H1 (cell line): Measurements from ENCODE around the gene ABL2.
"Not testable (repeated sequence)": the region's sequence is repeated elsewhere in the genome, so short reads cannot be mapped to it uniquely, and the experiment has no call there.

Experiments
- ATF2 ChIP-seq: IDR thresholded peaks from 2 replicates; pipeline ENCODE4 v1.6.1; 2012; ENCODE audit warnings: low read length, inconsistent platforms
- BRCA1 ChIP-seq: IDR thresholded peaks from 2 replicates; pipeline ENCODE4 v1.6.1; 2012; ENCODE audit warnings: low read depth, low read length, improper control_type of control experiment
- CEBPB ChIP-seq: IDR thresholded peaks from 2 replicates; pipeline ENCODE4 v1.6.1; 2012; ENCODE audit warnings: low read depth, low read length
- HDAC2 ChIP-seq, 2 experiments: fragments of 300-600 bp in 1 of 2; sonication (generic) in 1 of 2; IDR thresholded peaks; 2 replicates each; pipeline ENCODE4 v1.6.1; 2011 to 2012; ENCODE audit warnings: low read depth in 2 of 2, low read length in 2 of 2, mild to moderate bottlenecking in 2 of 2, moderate library complexity in 2 of 2, borderline replicate concordance in 1 of 2, inconsistent platforms in 1 of 2
- KDM4A ChIP-seq: IDR thresholded peaks from one replicate; pipeline ENCODE4 v1.7.1; 2012; ENCODE audit warnings: low read depth, mild to moderate bottlenecking, moderate library complexity, low read length, inconsistent platforms; ENCODE audit not compliant: severe bottlenecking
- POLR2AphosphoS5 ChIP-seq: IDR thresholded peaks from 2 replicates; pipeline ENCODE4 v1.6.1; 2011; ENCODE audit warnings: low read depth, low read length
- RAD21 ChIP-seq, 2 experiments: IDR thresholded peaks in 1 of 2; conservative IDR thresholded peaks in 1 of 2; 2 replicates each; pipeline ENCODE4 v1.6.1; 2011; ENCODE audit warnings: low read depth in 2 of 2, low read length in 2 of 2, improper control_type of control experiment in 1 of 2, inconsistent platforms in 1 of 2, mild to moderate bottlenecking in 1 of 2, moderate library complexity in 1 of 2
- RBBP5 ChIP-seq: IDR thresholded peaks from 2 replicates; pipeline ENCODE4 v1.7.1; 2012; ENCODE audit warnings: low read depth, mild to moderate bottlenecking, inconsistent platforms, low read length, moderate library complexity, borderline replicate concordance
- SIN3A ChIP-seq, 2 experiments: IDR thresholded peaks in 1 of 2; conservative IDR thresholded peaks in 1 of 2; 2 replicates each; pipeline ENCODE4 v1.6.1; 2011 to 2012; ENCODE audit warnings: low read length in 2 of 2, improper control_type of control experiment in 1 of 2, low read depth in 1 of 2, mild to moderate bottlenecking in 1 of 2
- SP2 ChIP-seq: IDR thresholded peaks from 2 replicates; pipeline ENCODE4 v1.6.1; 2012; ENCODE audit warnings: mild to moderate bottlenecking, low read length, inconsistent platforms
- TF ChIP-seq, protein P1 (sequence below), 3 experiments: IDR thresholded peaks; 1 replicate in 2 of 3; 2 replicates in 1 of 3; pipeline versions ENCODE4 v1.5.1 to v1.6.1; 2011; ENCODE audit warnings: low read length in 3 of 3, mild to moderate bottlenecking in 3 of 3, inconsistent platforms in 2 of 3, low read depth in 1 of 3, moderate library complexity in 1 of 3; ENCODE audit not compliant: insufficient read depth in 1 of 3; ENCODE audit errors: control extremely low read depth in 1 of 3
- TF ChIP-seq, protein P2 (sequence below): IDR thresholded peaks from 2 replicates; pipeline ENCODE4 v1.6.1; 2012; ENCODE audit warnings: inconsistent platforms
- TF ChIP-seq, protein P3 (sequence below): IDR thresholded peaks from 2 replicates; pipeline ENCODE4 v1.6.1; 2011; ENCODE audit warnings: low read length, improper control_type of control experiment

- TF ChIP-seq, protein P1, sequence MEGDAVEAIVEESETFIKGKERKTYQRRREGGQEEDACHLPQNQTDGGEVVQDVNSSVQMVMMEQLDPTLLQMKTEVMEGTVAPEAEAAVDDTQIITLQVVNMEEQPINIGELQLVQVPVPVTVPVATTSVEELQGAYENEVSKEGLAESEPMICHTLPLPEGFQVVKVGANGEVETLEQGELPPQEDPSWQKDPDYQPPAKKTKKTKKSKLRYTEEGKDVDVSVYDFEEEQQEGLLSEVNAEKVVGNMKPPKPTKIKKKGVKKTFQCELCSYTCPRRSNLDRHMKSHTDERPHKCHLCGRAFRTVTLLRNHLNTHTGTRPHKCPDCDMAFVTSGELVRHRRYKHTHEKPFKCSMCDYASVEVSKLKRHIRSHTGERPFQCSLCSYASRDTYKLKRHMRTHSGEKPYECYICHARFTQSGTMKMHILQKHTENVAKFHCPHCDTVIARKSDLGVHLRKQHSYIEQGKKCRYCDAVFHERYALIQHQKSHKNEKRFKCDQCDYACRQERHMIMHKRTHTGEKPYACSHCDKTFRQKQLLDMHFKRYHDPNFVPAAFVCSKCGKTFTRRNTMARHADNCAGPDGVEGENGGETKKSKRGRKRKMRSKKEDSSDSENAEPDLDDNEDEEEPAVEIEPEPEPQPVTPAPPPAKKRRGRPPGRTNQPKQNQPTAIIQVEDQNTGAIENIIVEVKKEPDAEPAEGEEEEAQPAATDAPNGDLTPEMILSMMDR (IDR thresholded peaks at IDR 0.05; ENCODE audit: control extremely low read depth in 1 of 3, insufficient read depth in 1 of 3, low read depth in 1 of 3, low read length in 3 of 3): not testable (repeated sequence)
- TF ChIP-seq SP2; RBBP5; SIN3A (conservative IDR thresholded peaks at IDR 0.05 in 1 of 2, IDR thresholded peaks at IDR 0.05 in 1 of 2; ENCODE audit: low read depth in 1 of 2, low read length in 2 of 2); RAD21 (IDR thresholded peaks at IDR 0.05 in 1 of 2, conservative IDR thresholded peaks at IDR 0.05 in 1 of 2; ENCODE audit: low read depth in 2 of 2, low read length in 2 of 2); HDAC2 (IDR thresholded peaks at IDR 0.05; ENCODE audit: borderline replicate concordance in 1 of 2, low read depth in 2 of 2, low read length in 2 of 2); KDM4A; BRCA1; CEBPB; POLR2AphosphoS5; ATF2: not testable (repeated sequence)
- TF ChIP-seq, protein P2, sequence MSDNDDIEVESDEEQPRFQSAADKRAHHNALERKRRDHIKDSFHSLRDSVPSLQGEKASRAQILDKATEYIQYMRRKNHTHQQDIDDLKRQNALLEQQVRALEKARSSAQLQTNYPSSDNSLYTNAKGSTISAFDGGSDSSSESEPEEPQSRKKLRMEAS: not testable (repeated sequence)
- TF ChIP-seq, protein P3, sequence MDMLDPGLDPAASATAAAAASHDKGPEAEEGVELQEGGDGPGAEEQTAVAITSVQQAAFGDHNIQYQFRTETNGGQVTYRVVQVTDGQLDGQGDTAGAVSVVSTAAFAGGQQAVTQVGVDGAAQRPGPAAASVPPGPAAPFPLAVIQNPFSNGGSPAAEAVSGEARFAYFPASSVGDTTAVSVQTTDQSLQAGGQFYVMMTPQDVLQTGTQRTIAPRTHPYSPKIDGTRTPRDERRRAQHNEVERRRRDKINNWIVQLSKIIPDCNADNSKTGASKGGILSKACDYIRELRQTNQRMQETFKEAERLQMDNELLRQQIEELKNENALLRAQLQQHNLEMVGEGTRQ: not testable (repeated sequence)
Observed at GRCh38 chr1:179274424-179274823, 44.9 kb upstream of the ABL2 start.
